ENCODE results near the gene SYNPO2.

SYNPO2 gene

GRCh38 chr4:118879409-118879808 lies 9.2 kb upstream of the SYNPO2 start:
- no peak for DNase-seq

- DNase-seq: no peak
Measured at GRCh38 chr4:118881512-118882146, 7.0 kb upstream of the SYNPO2 start.

- DNase-seq: no peak
Measured at GRCh38 chr4:118883861-118884260, 4.8 kb upstream of the SYNPO2 start.

GRCh38 chr4:118884716-118885115 lies 3.9 kb upstream of the SYNPO2 start:
- DNase-seq: no peak

GRCh38 chr4:118889312-118889691 lies 648 bp downstream of the SYNPO2 start:
- no peak for DNase-seq

GRCh38 chr4:118894034-118894433 lies 5.4 kb downstream of the SYNPO2 start:
- DNase-seq: no peak

GRCh38 chr4:118898221-118898620 lies 9.6 kb downstream of the SYNPO2 start:
- DNase-seq: no peak

GRCh38 chr4:118898684-118899138 lies 10.1 kb downstream of the SYNPO2 start:
- no peak for DNase-seq

- DNase-seq: no peak
Measured at GRCh38 chr4:118904418-118904817, 15.8 kb downstream of the SYNPO2 start.

GRCh38 chr4:118904935-118905334 lies 16.3 kb downstream of the SYNPO2 start:
- no peak for DNase-seq

GRCh38 chr4:118905566-118905965 lies 16.9 kb downstream of the SYNPO2 start:
- no peak for DNase-seq

- DNase-seq: no peak
Measured at GRCh38 chr4:118909173-118909956, 20.7 kb downstream of the SYNPO2 start.

GRCh38 chr4:118910221-118910620 lies 21.6 kb downstream of the SYNPO2 start:
- no peak for DNase-seq

- no peak for DNase-seq
Measured at GRCh38 chr4:118911238-118911703, 22.6 kb downstream of the SYNPO2 start.

- no peak for DNase-seq
Measured at GRCh38 chr4:118915468-118915867, 26.8 kb downstream of the SYNPO2 start.

GRCh38 chr4:118916691-118917289 lies 28.1 kb downstream of the SYNPO2 start:
- no peak for DNase-seq

GRCh38 chr4:118917582-118917981 lies 28.9 kb downstream of the SYNPO2 start:
- no peak for DNase-seq

GRCh38 chr4:118918388-118918787 lies 29.7 kb downstream of the SYNPO2 start:
- DNase-seq: no peak

- no peak for DNase-seq
Measured at GRCh38 chr4:118920247-118920646, 31.6 kb downstream of the SYNPO2 start.

- no peak for DNase-seq
Measured at GRCh38 chr4:118921786-118922185, 33.1 kb downstream of the SYNPO2 start.

GRCh38 chr4:118923891-118924290 lies 35.2 kb downstream of the SYNPO2 start:
- DNase-seq: no peak

- DNase-seq: no peak
Measured at GRCh38 chr4:118927974-118928373, 39.3 kb downstream of the SYNPO2 start.

GRCh38 chr4:118930255-118930654 lies 41.6 kb downstream of the SYNPO2 start:
- DNase-seq: no peak

- DNase-seq: no peak
Measured at GRCh38 chr4:118931786-118932185, 43.1 kb downstream of the SYNPO2 start.

Measured in CD4-positive, alpha-beta T cell treated with Interleukin-17A for 4 hours (primary cell).